DND-41 (cell line): ENCODE results near the gene CDC14A.

Source experiments
- EZH2 ChIP-seq: IDR thresholded peaks from 3 replicates; pipeline ENCODE4 v1.6.1; 2012; ENCODE audit warnings: borderline replicate concordance, low read depth, mild to moderate bottlenecking, moderate library complexity, low read length, inconsistent platforms; ENCODE audit not compliant: severe bottlenecking
- TF ChIP-seq, protein P1 (sequence below): IDR thresholded peaks from 2 replicates; pipeline ENCODE4 v1.5.1; 2012; ENCODE audit warnings: borderline replicate concordance, low read length, moderate library complexity, mild to moderate bottlenecking; ENCODE audit not compliant: poor library complexity, severe bottlenecking; ENCODE audit errors: extremely low read depth

DNA sequence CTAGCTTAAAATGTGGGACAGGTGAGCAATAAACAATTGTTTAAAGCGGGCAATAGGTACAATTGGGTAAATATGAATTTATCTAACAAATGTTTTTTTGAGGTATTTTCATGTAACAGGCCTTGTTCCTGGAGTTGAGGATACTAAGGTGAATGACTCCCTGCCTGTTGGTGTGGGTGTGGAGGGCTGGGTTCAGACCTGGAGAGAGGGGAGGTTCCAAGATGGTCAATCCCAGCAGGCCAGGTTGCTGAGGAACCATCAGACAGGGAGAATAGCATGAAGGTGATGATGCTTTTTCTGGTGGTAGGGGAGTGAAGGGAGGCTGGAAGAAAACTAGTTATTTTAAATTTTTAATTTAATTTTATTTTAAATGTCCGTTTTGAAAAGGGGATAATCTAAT is 46.3 kb downstream of the CDC14A start:
- TF ChIP-seq, protein P1, sequence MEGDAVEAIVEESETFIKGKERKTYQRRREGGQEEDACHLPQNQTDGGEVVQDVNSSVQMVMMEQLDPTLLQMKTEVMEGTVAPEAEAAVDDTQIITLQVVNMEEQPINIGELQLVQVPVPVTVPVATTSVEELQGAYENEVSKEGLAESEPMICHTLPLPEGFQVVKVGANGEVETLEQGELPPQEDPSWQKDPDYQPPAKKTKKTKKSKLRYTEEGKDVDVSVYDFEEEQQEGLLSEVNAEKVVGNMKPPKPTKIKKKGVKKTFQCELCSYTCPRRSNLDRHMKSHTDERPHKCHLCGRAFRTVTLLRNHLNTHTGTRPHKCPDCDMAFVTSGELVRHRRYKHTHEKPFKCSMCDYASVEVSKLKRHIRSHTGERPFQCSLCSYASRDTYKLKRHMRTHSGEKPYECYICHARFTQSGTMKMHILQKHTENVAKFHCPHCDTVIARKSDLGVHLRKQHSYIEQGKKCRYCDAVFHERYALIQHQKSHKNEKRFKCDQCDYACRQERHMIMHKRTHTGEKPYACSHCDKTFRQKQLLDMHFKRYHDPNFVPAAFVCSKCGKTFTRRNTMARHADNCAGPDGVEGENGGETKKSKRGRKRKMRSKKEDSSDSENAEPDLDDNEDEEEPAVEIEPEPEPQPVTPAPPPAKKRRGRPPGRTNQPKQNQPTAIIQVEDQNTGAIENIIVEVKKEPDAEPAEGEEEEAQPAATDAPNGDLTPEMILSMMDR = no peak
- TF ChIP-seq EZH2 = no peak
